H1 (cell line): Measurements from ENCODE around the gene TGFBR2. TPM values are rescaled to one million over a fixed set of nuclear protein-coding genes. Genes with fewer than 3 reads are reported as not detected.

Source experiments
- HDAC2 ChIP-seq, 2 experiments: fragments of 300-600 bp in 1 of 2; sonication (generic) in 1 of 2; IDR thresholded peaks; 2 replicates each; pipeline ENCODE4 v1.6.1; 2011 to 2012; ENCODE audit warnings: low read depth in 2 of 2, low read length in 2 of 2, mild to moderate bottlenecking in 2 of 2, moderate library complexity in 2 of 2, borderline replicate concordance in 1 of 2, inconsistent platforms in 1 of 2
- MAFK ChIP-seq: IDR thresholded peaks from 2 replicates; pipeline ENCODE4 v1.6.1; 2012; ENCODE audit warnings: low read depth, mild to moderate bottlenecking, improper control_type of control experiment, low read length
- NANOG ChIP-seq: IDR thresholded peaks from 2 replicates; pipeline ENCODE4 v1.6.1; 2011; ENCODE audit warnings: low read length, low read depth, mild to moderate bottlenecking, inconsistent platforms; ENCODE audit not compliant: insufficient read depth, poor library complexity, severe bottlenecking
- TAF1 ChIP-seq: IDR thresholded peaks from 2 replicates; pipeline ENCODE4 v1.6.1; 2011; ENCODE audit warnings: mild to moderate bottlenecking, low read depth, low read length
- YY1 ChIP-seq: IDR thresholded peaks from 2 replicates; pipeline ENCODE4 v1.6.1; 2011; ENCODE audit warnings: low read depth, mild to moderate bottlenecking, low read length
- polyA plus RNA-seq, 7 experiments: library from polyadenylated mRNA; depleted of rRNA in 3 of 7; stranded (reverse) in 5 of 7; unstranded in 2 of 7; fragments of >200 nt in 5 of 7; fragments of 200-250 nt in 2 of 7; gene quantifications; 1 replicate in 5 of 7; 2 replicates in 1 of 7; 4 replicates in 1 of 7; pipeline versions ENCODE4 v1.2.1 to v1.2.3, GENCODE V29; 2011 to 2013; ENCODE audit warnings: missing spikeins in 2 of 7, mixed read lengths in 2 of 7
- total RNA-seq: library from RNA; stranded (reverse); fragmentation: NEBNext Ultra II Directional; extraction: Animal tissue kit (Norgen Biotek cat#: 25700); gene quantifications from 2 replicates; pipeline ENCODE4 v1.2.1, GENCODE V29; 2021

Gene TGFBR2
- total and polyA plus RNA-seq, 2 of the 8 experiments (the other 6 are each of a cell fraction or from before 2014, with no cell fraction given): 4.2 to 7.4 TPM

- no peak for TF ChIP-seq MAFK
- TF ChIP-seq NANOG: no peak
- TF ChIP-seq TAF1: no peak
- TF ChIP-seq HDAC2 (IDR thresholded peaks at IDR 0.05; ENCODE audit: borderline replicate concordance in 1 of 2, low read depth in 2 of 2, low read length in 2 of 2): no peak
- no peak for TF ChIP-seq YY1
Observed at GRCh38 chr3:30634761-30635735, 28.6 kb downstream of the TGFBR2 start (continued).
